PC-3 (cell line): Measurements from ENCODE around the gene GGA3.

Experiments used
- CTCF ChIP-seq: fragments of 300-600 bp; sonication (generic); conservative IDR thresholded peaks from 2 replicates; pipeline ENCODE4 v1.5.1; 2017; ENCODE audit warnings: antibody characterized with exemption, low read depth, mild to moderate bottlenecking, low read length
- EZH2 ChIP-seq: fragments of 300-600 bp; sonication (generic); IDR thresholded peaks from one replicate; pipeline ENCODE4 v1.6.1; 2017; ENCODE audit warnings: antibody characterized with exemption, mild to moderate bottlenecking, low read length; ENCODE audit not compliant: unreplicated experiment
- EZH2phosphoT487 ChIP-seq: fragments of 300-600 bp; sonication (generic); IDR thresholded peaks from 2 replicates; pipeline ENCODE4 v1.6.1; 2018; ENCODE audit warnings: mild to moderate bottlenecking, antibody characterized with exemption, low read length, borderline replicate concordance

GRCh38 chr17:75266316-75267152, 5.1 kb upstream of the GGA3 start:
- TF ChIP-seq CTCF, result no peak
- TF ChIP-seq EZH2, result no peak
- no peak for TF ChIP-seq EZH2phosphoT487
